Cardiac fibroblast (primary cell): ENCODE measurements around the gene ZNF133.
"Not testable (repeated sequence)": the region's sequence is repeated elsewhere in the genome, so short reads cannot be mapped to it uniquely, and the experiment has no call there.

ENCODE experiments used
- DNase-seq, 2 donors: peaks; one replicate each; pipeline versions ENCODE4 v3.0.0 to v3.0.0-alpha.2; 2010; ENCODE audit warnings: low read depth in 2 of 2
- H3K4me3 ChIP-seq, 2 donors: replicated peaks in 1 of 2; 1 replicate in 1 of 2; 2 replicates in 1 of 2; pipeline ENCODE4 v1.5.1; 2011; ENCODE audit warnings: low read depth in 2 of 2, low read length in 2 of 2, mild to moderate bottlenecking in 2 of 2, moderate library complexity in 1 of 2
- CTCF ChIP-seq: IDR thresholded peaks from one replicate; pipeline ENCODE4 v1.5.1; 2011; ENCODE audit warnings: low read depth, mild to moderate bottlenecking, low read length, inconsistent platforms

The ZNF133 gene

GRCh38 chr20:18331694-18332093, 43.4 kb downstream of the ZNF133 start:
- TF ChIP-seq CTCF: no peak
- DNase-seq: no peak
- H3K4me3 ChIP-seq: no peak overlapping the region

- not testable (repeated sequence) for H3K4me3 ChIP-seq, DNase-seq
Observed at GRCh38 chr20:18349749-18350148, 61.4 kb downstream of the ZNF133 start.

GRCh38 chr20:18359854-18360253, 71.5 kb downstream of the ZNF133 start:
- no peak for TF ChIP-seq CTCF
- no peak for DNase-seq
- H3K4me3 ChIP-seq: no peak overlapping the region

- H3K4me3 ChIP-seq: no peak overlapping the region
- no peak for DNase-seq
- no peak for TF ChIP-seq CTCF
Observed at GRCh38 chr20:18360635-18361034, 72.3 kb downstream of the ZNF133 start.

- DNase-seq: no peak
- no peak overlapping the region for H3K4me3 ChIP-seq
- TF ChIP-seq CTCF: no peak
Observed at GRCh38 chr20:18361678-18362077, 73.4 kb downstream of the ZNF133 start.

- H3K4me3 ChIP-seq: no peak overlapping the region
- DNase-seq: no peak
- TF ChIP-seq CTCF: no peak
Observed at GRCh38 chr20:18362916-18363315, 74.6 kb downstream of the ZNF133 start.

GRCh38 chr20:18363708-18364107, 75.4 kb downstream of the ZNF133 start:
- DNase-seq: no peak
- no peak for TF ChIP-seq CTCF
- no peak overlapping the region for H3K4me3 ChIP-seq
